Fibroblast of mammary gland (primary cell): ENCODE data around the gene SMU1.

Experiments
- DNase-seq: peaks from one replicate; pipeline ENCODE4 v3.0.0-alpha.2; 2010; ENCODE audit warnings: low read depth
- H3K4me3 ChIP-seq: 2 replicates; pipeline ENCODE4 v1.5.1; 2011; ENCODE audit warnings: low read depth, mild to moderate bottlenecking, low read length, moderate library complexity; ENCODE audit not compliant: control insufficient read depth
- CTCF ChIP-seq: conservative IDR thresholded peaks from 2 replicates; pipeline ENCODE4 v1.5.1; 2011; ENCODE audit warnings: low read depth, low read length, inconsistent platforms; ENCODE audit not compliant: control insufficient read depth, insufficient read depth

Gene SMU1

GRCh38 chr9:33032865-33033264 lies 43.6 kb downstream of the SMU1 start:
- TF ChIP-seq CTCF: no peak

GRCh38 chr9:33032292-33032691 lies 44.2 kb downstream of the SMU1 start:
- no peak for TF ChIP-seq CTCF
- no peak overlapping the region for H3K4me3 ChIP-seq
- no peak for DNase-seq

More at GRCh38 chr9:33032865-33033264, 43.6 kb downstream of the SMU1 start:
- H3K4me3 ChIP-seq: no peak overlapping the region
- DNase-seq: no peak

- TF ChIP-seq CTCF: no peak
Measured at GRCh38 chr9:33030285-33030684, 46.2 kb downstream of the SMU1 start.

GRCh38 chr9:33029231-33029786 lies 47.2 kb downstream of the SMU1 start:
- DNase-seq: peak; percentile 85
- no peak overlapping the region for H3K4me3 ChIP-seq

More at GRCh38 chr9:33030285-33030684, 46.2 kb downstream of the SMU1 start:
- no peak for DNase-seq
- H3K4me3 ChIP-seq: no peak overlapping the region

GRCh38 chr9:33025572-33026342 lies 50.7 kb downstream of the SMU1 start:
- peak; percentile 27 for DNase-seq
- TF ChIP-seq CTCF: no peak
- peak overlapping the region; percentile 97 for H3K4me3 ChIP-seq

More at GRCh38 chr9:33029231-33029786, 47.2 kb downstream of the SMU1 start:
- no peak for TF ChIP-seq CTCF

GRCh38 chr9:33024966-33025571 lies 51.4 kb downstream of the SMU1 start, which contains the start of gene DNAJA1:
Gene DNAJA1 (plus strand): TSS chr9:33025273. CDS start chr9:33026485, 1,212 bp downstream.
- DNase-seq: peak; percentile 88

More at GRCh38 chr9:33024966-33025571, 51.4 kb downstream of the SMU1 start, which contains the start of gene DNAJA1:
- H3K4me3 ChIP-seq: peak within 1 kb of the TSS; percentile 97
- no peak for TF ChIP-seq CTCF
